Activated CD4-positive, alpha-beta T cell treated with anti-CD3 and anti-CD28 coated beads, Interleukin-2, amount 10 ng/mL, durations not matched to agents 24 days and 14 days (primary cell): Measurements from ENCODE around the gene NDUFB11. TPM values are rescaled to one million over a fixed set of nuclear protein-coding genes. Genes with fewer than 3 reads are reported as not detected.
"Not testable (repeated sequence)": the region's sequence is repeated elsewhere in the genome, so short reads cannot be mapped to it uniquely, and the experiment has no call there.

ENCODE experiments used
- DNase-seq: peaks from one replicate; pipeline ENCODE4 v3.0.0; 2022
- H3K27ac Mint-ChIP-seq: one replicate; pipeline ENCODE4 v1.8.0; 2022; ENCODE audit warnings: mild to moderate bottlenecking, mixed read lengths
- H3K27me3 Mint-ChIP-seq: one replicate; pipeline ENCODE4 v1.8.0; 2022; ENCODE audit warnings: mixed read lengths
- H3K36me3 Mint-ChIP-seq: one replicate; pipeline ENCODE4 v1.8.0; 2022; ENCODE audit warnings: low read depth, mild to moderate bottlenecking, mixed read lengths
- H3K4me1 Mint-ChIP-seq: one replicate; pipeline ENCODE4 v1.8.0; 2021; ENCODE audit warnings: mixed read lengths
- H3K4me3 Mint-ChIP-seq: one replicate; pipeline ENCODE4 v1.8.0; 2022; ENCODE audit warnings: mild to moderate bottlenecking, moderate library complexity, mixed read lengths
- H3K9me3 Mint-ChIP-seq: one replicate; pipeline ENCODE4 v1.8.0; 2021; ENCODE audit warnings: mixed read lengths
- intact Hi-C: fragments of 100-400 bp; cut with micrococcal nuclease; formaldehyde crosslinking; loops from one replicate; pipeline ENCODE4 v1.15.1; 2023
- total RNA-seq: library from RNA; stranded (reverse); gene quantifications from 2 replicates; pipeline ENCODE4 v1.2.3, GENCODE V29; 2022

The NDUFB11 gene
- total RNA-seq, 1 donor from 2014 or later, result 89.5 TPM

DNA sequence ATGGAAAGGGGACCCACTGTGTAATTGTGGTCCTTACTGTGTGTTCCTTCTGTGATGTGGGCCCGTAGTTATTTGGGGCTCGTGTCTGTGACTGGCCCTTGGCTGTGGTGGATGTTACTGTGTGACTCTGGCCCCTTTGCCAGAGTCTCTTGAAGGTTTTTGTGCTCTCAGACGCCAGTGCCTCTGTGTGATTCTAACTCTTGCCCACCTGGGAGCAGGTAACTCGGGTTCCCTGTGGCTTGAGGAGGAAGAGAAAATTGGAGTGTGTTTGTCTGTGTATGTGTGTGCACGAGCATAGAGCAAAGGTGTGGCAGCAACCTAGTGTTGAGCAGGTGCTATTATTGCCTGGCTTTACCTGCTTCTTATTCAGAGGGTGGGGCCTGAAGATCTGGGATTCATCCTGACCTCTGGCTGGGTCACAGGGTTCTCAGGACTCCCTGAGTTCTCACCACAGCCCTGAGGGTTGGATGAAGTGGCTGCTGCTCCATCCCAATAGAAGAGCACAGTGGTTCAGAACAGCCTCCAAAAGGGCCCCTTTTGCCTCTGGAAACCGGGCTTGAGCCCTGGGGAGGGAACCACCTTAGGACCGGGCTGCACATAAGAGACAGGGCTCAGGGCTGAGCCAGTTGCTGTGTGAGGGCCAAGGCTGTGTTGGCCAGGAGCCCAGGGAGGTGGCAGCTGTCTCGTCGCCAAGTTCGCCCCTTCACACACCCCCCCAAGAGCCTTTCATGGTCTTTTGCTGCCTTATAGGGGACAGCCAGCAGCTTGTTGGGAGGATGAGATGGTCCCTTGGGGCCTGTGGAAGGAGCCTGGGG is 1.8 kb upstream of the NDUFB11 start:
- Mint-ChIP-seq H3K36me3 (peaks cover 43% of the 10 kb centered on the region), H3K4me1 (peaks cover 16% of the 10 kb centered on the region), H3K9me3 (no peaks in the 10 kb centered on the region), H3K27me3 (no peaks in the 10 kb centered on the region), H3K27ac (peak overlapping the region; percentile 100), H3K4me3 (peak overlapping the region; percentile 100)
- no peak for DNase-seq
- intact Hi-C loops, result loop anchor here (5.0 kb wide), 1 partner anchor 511 kb away; the partner anchor contains the start of gene UXT

- Mint-ChIP-seq H3K4me1 (peaks cover 18% of the 10 kb centered on the region), H3K27me3 (no peaks in the 10 kb centered on the region), H3K36me3 (peaks cover 44% of the 10 kb centered on the region), H3K4me3 (peak overlapping the region; percentile 100), H3K9me3 (no peaks in the 10 kb centered on the region), H3K27ac (peak overlapping the region; percentile 100)
- intact Hi-C loops, result loop anchor here (1.0 to 5.0 kb wide), 6 partner anchors 16 to 512 kb away; partner anchors contain the start of genes CDK16, USP11, UXT and ZNF41
- peak; percentile 60 for DNase-seq
Measured at GRCh38 chrX:47145395-47146120, 1.1 kb upstream of the NDUFB11 start.

DNA sequence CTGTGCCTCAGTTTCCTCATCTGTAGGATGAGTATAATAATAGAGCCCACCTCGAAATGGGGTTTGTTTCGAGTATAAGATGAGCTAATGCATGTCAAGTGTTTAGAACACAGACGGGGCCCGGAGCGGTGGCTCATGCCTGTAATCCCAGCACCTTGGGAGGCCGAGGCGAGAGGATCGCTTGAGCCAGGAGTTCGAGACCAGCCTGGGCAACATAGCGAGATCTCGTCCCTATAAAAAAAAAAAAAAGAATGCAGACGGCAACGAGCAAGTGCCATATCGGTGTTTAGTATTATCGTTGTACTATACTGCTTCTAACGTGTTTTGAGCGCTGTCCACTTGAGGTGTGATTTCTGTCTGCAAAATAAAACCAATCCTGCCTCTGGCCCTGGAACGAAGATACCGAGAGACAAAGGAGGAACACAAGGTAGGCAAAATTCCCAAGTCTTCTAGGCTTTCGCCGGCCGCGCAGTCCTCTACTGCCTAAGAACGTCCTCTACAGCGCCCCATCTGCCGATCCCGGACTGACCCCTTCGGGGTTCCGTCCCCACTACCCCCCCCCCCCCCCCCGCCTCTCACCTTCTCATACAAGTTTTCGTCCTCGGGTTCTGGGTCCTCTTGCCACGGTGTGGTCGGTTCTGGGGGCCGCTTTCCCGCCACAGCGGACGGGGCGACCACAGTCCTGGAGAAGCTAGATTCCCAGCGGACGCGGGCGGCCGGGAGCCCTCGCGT is 442 bp downstream of the NDUFB11 start:
- peak overlapping the region; percentile 100 for H3K27ac Mint-ChIP-seq
- peaks cover 16% of the 10 kb centered on the region for H3K4me1 Mint-ChIP-seq
- no peaks in the 10 kb centered on the region for H3K9me3 Mint-ChIP-seq
- H3K27me3 Mint-ChIP-seq, result no peaks in the 10 kb centered on the region
- no peak for DNase-seq
- peaks cover 44% of the 10 kb centered on the region for H3K36me3 Mint-ChIP-seq
- intact Hi-C loops, result loop anchor here (2.0 kb wide), 3 partner anchors 47 to 339 kb away; partner anchors contain the start of genes USP11 and ZNF41
- peak overlapping the region; percentile 100 for H3K4me3 Mint-ChIP-seq

- no peaks in the 10 kb centered on the region for H3K27me3 Mint-ChIP-seq
- H3K36me3 Mint-ChIP-seq, result peaks cover 26% of the 10 kb centered on the region
- no peak for DNase-seq
- no peaks in the 10 kb centered on the region for H3K9me3 Mint-ChIP-seq
- H3K4me3 Mint-ChIP-seq, result no peak overlapping the region
- intact Hi-C loops, result no loop called here
- peaks cover 6% of the 10 kb centered on the region for H3K4me1 Mint-ChIP-seq
- no peak overlapping the region for H3K27ac Mint-ChIP-seq
Measured at GRCh38 chrX:47138171-47138570, 6.3 kb downstream of the NDUFB11 start.

DNA sequence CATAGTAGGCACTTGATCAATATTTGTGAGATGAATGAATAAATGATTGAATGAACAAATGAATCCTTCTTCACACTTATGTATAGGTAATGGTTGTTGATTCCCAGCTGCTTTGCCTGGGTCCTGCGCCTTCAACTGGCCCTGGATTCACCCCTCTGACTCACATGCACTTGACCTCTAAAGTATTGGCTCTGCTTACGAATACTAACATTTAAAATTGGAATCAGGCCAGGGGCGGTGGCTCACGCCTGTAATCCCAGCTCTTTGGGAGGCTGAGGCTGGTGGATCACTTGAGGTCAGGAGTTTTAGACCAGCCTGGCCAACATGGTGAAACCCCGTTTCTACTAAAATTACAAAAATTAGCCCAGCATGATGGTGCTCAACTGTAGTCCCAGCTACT is 8.9 kb downstream of the NDUFB11 start:
- H3K4me3 Mint-ChIP-seq, H3K9me3 Mint-ChIP-seq, DNase-seq, H3K36me3 Mint-ChIP-seq, intact Hi-C loops, H3K27ac Mint-ChIP-seq, H3K27me3 Mint-ChIP-seq, H3K4me1 Mint-ChIP-seq: not testable (repeated sequence)

- H3K4me3 Mint-ChIP-seq, result no peak overlapping the region
- no peaks in the 10 kb centered on the region for H3K4me1 Mint-ChIP-seq
- H3K9me3 Mint-ChIP-seq, result no peaks in the 10 kb centered on the region
- intact Hi-C loops, result no loop called here
- no peaks in the 10 kb centered on the region for H3K36me3 Mint-ChIP-seq
- H3K27me3 Mint-ChIP-seq, result no peaks in the 10 kb centered on the region
- no peak overlapping the region for H3K27ac Mint-ChIP-seq
- DNase-seq, result no peak
Measured at GRCh38 chrX:47133493-47133892, 11.0 kb downstream of the NDUFB11 start.

DNA sequence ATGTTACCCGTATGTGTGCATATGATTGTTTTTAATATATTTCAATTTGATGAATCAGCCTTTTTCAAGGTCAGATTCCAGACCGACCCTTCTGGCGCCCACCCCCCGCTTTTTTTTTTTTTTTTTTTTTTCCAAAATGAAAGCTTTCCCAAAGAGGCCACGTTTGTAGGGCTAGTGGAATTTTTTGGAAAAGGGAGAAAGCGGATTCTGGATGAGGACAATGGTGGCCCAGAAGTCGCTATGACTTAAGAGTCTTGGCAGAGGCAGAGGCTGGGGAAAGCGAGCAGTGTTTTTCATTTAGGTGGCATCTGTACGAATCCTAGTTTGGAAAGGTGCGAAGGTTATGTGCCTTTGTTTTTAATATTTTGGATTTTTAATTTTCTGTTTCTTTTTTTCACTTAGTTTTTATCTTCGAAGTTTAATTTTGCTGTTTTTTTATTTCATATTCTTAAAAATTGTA is 14.6 kb downstream of the NDUFB11 start:
- no peaks in the 10 kb centered on the region for H3K36me3 Mint-ChIP-seq
- H3K27me3 Mint-ChIP-seq, result no peaks in the 10 kb centered on the region
- H3K9me3 Mint-ChIP-seq, result no peaks in the 10 kb centered on the region
- peaks cover 2% of the 10 kb centered on the region for H3K4me1 Mint-ChIP-seq
- peak overlapping the region; percentile 100 for H3K4me3 Mint-ChIP-seq
- intact Hi-C loops, result loop anchor here (1.0 kb wide), 1 partner anchor 15 kb away; the partner anchor contains the start of gene RBM10
- DNase-seq, result no peak
- peak overlapping the region; percentile 98 for H3K27ac Mint-ChIP-seq

DNA sequence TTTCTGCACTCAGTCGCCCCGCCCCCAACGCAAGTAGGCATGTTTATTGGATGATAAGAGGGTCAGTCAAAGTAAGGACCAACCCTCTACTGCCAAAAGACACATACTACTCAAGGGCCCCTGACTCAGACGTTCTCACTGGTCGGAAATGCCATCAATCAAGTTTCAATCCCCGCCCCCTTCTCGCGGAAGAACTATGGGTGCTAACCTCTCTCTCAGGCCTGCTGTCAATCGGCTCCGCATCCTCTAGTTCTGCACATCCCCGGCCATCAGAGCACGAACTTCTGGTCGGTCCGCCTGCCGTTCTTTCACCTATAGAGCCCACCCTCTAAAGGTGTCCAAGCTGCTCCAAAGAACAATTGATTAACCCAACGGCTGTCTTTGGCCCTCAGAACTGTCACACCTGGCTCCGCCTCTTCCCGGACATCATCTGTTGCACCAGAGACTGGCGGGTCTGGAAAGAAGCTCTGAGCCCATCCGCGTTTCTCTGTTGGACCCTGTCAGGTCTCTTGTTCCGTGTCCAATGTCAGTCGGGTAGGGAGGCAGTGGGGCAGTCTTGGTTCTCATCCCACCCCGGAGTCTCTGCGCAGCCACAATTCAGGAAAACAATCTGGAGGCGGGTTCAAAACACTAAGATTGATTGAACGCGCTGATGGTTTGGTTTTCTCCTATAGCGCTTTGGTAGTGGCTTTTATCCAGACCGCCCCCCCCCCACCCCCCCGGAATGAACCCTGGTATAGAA is 15.2 kb downstream of the NDUFB11 start:
- Mint-ChIP-seq H3K4me3 (peak overlapping the region; percentile 100), H3K27ac (peak overlapping the region; percentile 98), H3K27me3 (no peaks in the 10 kb centered on the region), H3K9me3 (no peaks in the 10 kb centered on the region), H3K36me3 (no peaks in the 10 kb centered on the region), H3K4me1 (peaks cover 2% of the 10 kb centered on the region)
- intact Hi-C loops, result loop anchor here (1.0 kb wide), 1 partner anchor 16 kb away; the partner anchor contains the start of gene RBM10
- peak; percentile 97 for DNase-seq

- intact Hi-C loops, H3K4me3 Mint-ChIP-seq, DNase-seq, H3K36me3 Mint-ChIP-seq, H3K9me3 Mint-ChIP-seq, H3K27ac Mint-ChIP-seq, H3K4me1 Mint-ChIP-seq, H3K27me3 Mint-ChIP-seq: not testable (repeated sequence)
Measured at GRCh38 chrX:47124466-47124865, 20.0 kb downstream of the NDUFB11 start.

DNA sequence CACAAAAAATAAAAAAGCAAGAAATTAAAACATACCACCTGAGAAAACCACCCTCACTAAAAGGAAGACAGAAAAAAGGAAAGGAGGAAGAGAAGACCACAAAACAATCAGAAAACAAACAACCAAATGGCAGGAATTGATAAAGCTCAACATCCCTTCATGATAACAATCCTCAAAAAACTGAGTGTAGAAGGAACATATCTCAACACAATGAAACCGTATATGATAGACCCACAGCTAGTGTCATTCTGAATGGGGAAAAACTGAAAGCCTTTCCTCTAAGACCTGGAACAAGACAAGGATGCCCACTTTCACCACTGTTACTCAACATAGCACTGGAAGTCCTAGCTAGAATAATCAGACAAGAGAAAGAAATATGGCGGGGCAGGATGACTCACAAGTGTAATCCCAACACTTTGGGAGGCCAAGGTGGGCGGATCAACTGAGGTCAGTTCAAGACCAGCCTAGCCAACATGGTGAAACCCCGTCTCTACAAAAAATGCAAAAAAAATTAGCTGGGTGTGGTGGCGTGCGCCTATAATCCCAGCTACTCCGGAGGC is 27.9 kb downstream of the NDUFB11 start:
- H3K9me3 Mint-ChIP-seq, H3K4me3 Mint-ChIP-seq, H3K27me3 Mint-ChIP-seq, H3K4me1 Mint-ChIP-seq, H3K36me3 Mint-ChIP-seq, DNase-seq, H3K27ac Mint-ChIP-seq, intact Hi-C loops: not testable (repeated sequence)

DNA sequence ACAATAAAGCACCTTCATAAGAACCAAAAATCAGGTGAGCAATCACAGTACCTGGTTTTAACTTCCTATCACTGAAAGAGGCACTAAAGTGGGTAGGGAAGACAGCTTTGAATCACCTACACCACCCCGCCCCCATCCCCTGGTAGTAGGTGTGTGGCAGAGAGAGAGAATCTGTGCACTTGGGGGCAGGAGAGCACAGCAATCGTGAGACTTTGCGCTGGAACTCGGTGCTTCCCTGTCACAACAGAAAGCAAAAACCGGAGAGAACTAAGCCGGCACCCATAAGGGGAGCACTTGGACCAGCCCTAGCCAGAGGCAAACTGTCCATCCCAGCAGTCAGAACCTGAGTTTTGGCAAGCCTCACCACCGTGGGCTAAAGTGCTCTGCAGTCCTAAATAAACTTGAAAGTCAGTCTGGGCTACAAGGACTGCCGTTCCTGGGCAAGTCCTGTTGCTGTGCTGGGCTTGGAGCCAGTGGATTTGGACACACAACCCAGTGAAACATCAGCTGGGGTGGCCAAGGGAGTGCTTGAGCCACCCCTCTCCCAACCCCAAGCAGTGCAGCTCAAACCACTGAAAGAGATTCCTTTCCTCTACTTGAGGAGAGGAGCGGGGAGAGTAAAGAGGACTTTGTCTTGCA is 32.1 kb downstream of the NDUFB11 start:
- no peak for DNase-seq
- Mint-ChIP-seq H3K27me3 (no peaks in the 10 kb centered on the region), H3K4me1 (no peaks in the 10 kb centered on the region), H3K4me3 (no peak overlapping the region), H3K27ac (no peak overlapping the region), H3K36me3 (no peaks in the 10 kb centered on the region), H3K9me3 (no peaks in the 10 kb centered on the region)
- intact Hi-C loops, result no loop called here

DNA sequence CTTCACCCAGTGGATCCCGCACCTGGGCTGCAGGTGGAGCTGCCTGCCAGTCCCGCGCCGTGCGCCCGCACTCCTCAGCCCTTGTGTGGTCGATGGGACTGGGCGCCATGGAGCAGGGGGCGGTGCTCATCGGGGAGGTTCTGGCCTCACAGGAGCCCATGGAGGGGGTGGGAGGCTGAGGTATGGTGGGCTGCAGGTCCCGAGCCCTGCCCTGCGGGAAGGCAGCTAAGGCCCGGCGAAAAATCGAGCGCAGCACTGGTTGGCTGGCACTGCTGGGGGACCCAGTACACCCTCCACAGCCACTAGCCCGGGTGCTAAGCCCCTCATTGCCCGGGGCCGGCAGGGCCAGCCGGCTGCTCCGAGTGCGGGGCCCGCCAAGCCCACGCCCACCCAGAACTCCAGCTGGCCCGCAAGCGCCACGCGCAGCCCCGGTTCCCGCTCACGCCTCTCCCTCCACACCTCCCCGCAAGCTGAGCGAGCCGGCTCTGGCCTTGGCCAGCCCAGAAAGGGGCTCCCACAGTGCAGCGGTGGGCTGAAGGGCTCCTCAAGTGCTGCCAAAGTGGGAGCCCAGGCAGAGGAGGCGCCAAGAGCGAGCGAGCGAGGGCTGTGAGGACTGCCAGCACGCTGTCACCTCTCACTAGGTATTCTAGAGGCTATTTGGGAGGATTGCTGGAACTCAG is 33.4 kb downstream of the NDUFB11 start:
- intact Hi-C loops, H3K36me3 Mint-ChIP-seq, H3K27me3 Mint-ChIP-seq, DNase-seq, H3K9me3 Mint-ChIP-seq, H3K4me3 Mint-ChIP-seq, H3K27ac Mint-ChIP-seq, H3K4me1 Mint-ChIP-seq: not testable (repeated sequence)
